H9 (cell line): ENCODE data around the gene ZNF746. TPM values are rescaled to one million over a fixed set of nuclear protein-coding genes. Genes with fewer than 3 reads are reported as not detected.

Experiments
- DNase-seq: peaks from one replicate; pipeline ENCODE4 v3.0.0-alpha.2; 2017
- H2AFZ ChIP-seq: one replicate; pipeline ENCODE4 v1.6.1; 2013; ENCODE audit warnings: mild to moderate bottlenecking, low read length, control low read depth, moderate library complexity
- H2AK5ac ChIP-seq: 2 replicates; pipeline ENCODE4 v1.6.1; 2013; ENCODE audit warnings: low read length, control low read depth, mixed read lengths; ENCODE audit not compliant: insufficient read length
- H2BK120ac ChIP-seq: one replicate; pipeline ENCODE4 v1.6.1; 2013; ENCODE audit warnings: low read depth, mild to moderate bottlenecking, low read length, control low read depth, inconsistent platforms; ENCODE audit not compliant: poor library complexity, severe bottlenecking
- H2BK12ac ChIP-seq: 2 replicates; pipeline ENCODE4 v1.6.1; 2013; ENCODE audit warnings: low read length, control low read depth, mixed read lengths, low read depth; ENCODE audit not compliant: insufficient read length
- H2BK15ac ChIP-seq: 2 replicates; pipeline ENCODE4 v1.6.1; 2013; ENCODE audit warnings: low read depth, low read length, control low read depth
- H2BK20ac ChIP-seq: one replicate; pipeline ENCODE4 v1.6.1; 2013; ENCODE audit warnings: low read depth, mild to moderate bottlenecking, low read length, control low read depth, inconsistent platforms; ENCODE audit not compliant: poor library complexity, severe bottlenecking
- H2BK5ac ChIP-seq: 2 replicates; pipeline ENCODE4 v1.6.1; 2013; ENCODE audit warnings: low read length, control low read depth, mixed read lengths; ENCODE audit not compliant: insufficient read length
- H3K14ac ChIP-seq: 2 replicates; pipeline ENCODE4 v1.6.1; 2013; ENCODE audit warnings: low read length, control low read depth; ENCODE audit not compliant: insufficient read depth
- H3K18ac ChIP-seq: 2 replicates; pipeline ENCODE4 v1.6.1; 2013; ENCODE audit warnings: low read depth, mild to moderate bottlenecking, mixed read lengths, low read length, control low read depth; ENCODE audit not compliant: insufficient read length
- H3K23ac ChIP-seq: 2 replicates; pipeline ENCODE4 v1.6.1; 2013; ENCODE audit warnings: low read length, control low read depth, mixed read lengths, low read depth; ENCODE audit not compliant: insufficient read length
- H3K23me2 ChIP-seq: 2 replicates; pipeline ENCODE4 v1.6.1; 2013; ENCODE audit warnings: low read depth, mild to moderate bottlenecking, mixed read lengths, low read length, control low read depth; ENCODE audit not compliant: insufficient read length, poor library complexity, severe bottlenecking
- H3K27ac ChIP-seq: 2 replicates; pipeline ENCODE4 v1.5.1; 2013; ENCODE audit warnings: low read length, control low read depth, mixed read lengths, low read depth; ENCODE audit not compliant: insufficient read length
- H3K27me3 ChIP-seq: 2 replicates; pipeline ENCODE4 v1.6.1; 2013; ENCODE audit warnings: low read length, control low read depth, inconsistent platforms; ENCODE audit not compliant: insufficient read depth
- H3K4ac ChIP-seq: 2 replicates; pipeline ENCODE4 v1.6.1; 2013; ENCODE audit warnings: low read depth, mild to moderate bottlenecking, control low read depth, inconsistent platforms, low read length, moderate library complexity
- H3K4me1 ChIP-seq: 2 replicates; pipeline ENCODE4 v1.6.1; 2013; ENCODE audit warnings: low read length, control low read depth, inconsistent platforms; ENCODE audit not compliant: insufficient read depth
- H3K4me2 ChIP-seq: 2 replicates; pipeline ENCODE4 v1.6.1; 2013; ENCODE audit warnings: low read length, control low read depth, mixed read lengths; ENCODE audit not compliant: insufficient read length, insufficient read depth
- H3K56ac ChIP-seq: 2 replicates; pipeline ENCODE4 v1.6.1; 2013; ENCODE audit warnings: low read depth, mild to moderate bottlenecking, mixed read lengths, low read length, control low read depth; ENCODE audit not compliant: insufficient read length
- H3K79me1 ChIP-seq: 2 replicates; pipeline ENCODE4 v1.6.1; 2013; ENCODE audit warnings: low read depth, mild to moderate bottlenecking, moderate library complexity, low read length, control low read depth, inconsistent platforms; ENCODE audit not compliant: insufficient read depth, poor library complexity, severe bottlenecking
- H3K79me2 ChIP-seq: 2 replicates; pipeline ENCODE4 v1.6.1; 2013; ENCODE audit warnings: low read length, control low read depth, inconsistent platforms; ENCODE audit not compliant: insufficient read depth
- H3K9ac ChIP-seq: 2 replicates; pipeline ENCODE4 v1.6.1; 2013; ENCODE audit warnings: low read length, control low read depth, mixed read lengths; ENCODE audit not compliant: insufficient read length; ENCODE audit errors: extremely low read depth
- H3K9me3 ChIP-seq: one replicate; pipeline ENCODE4 v1.6.1; 2013; ENCODE audit warnings: low read depth, low read length, inconsistent platforms; ENCODE audit not compliant: control insufficient read depth
- H3T11ph ChIP-seq: one replicate; pipeline ENCODE4 v1.6.1; 2013; ENCODE audit warnings: mild to moderate bottlenecking, low read length, control low read depth, inconsistent platforms
- H4K20me1 ChIP-seq: one replicate; pipeline ENCODE4 v1.6.1; 2013; ENCODE audit not compliant: control insufficient read depth, insufficient read length, insufficient read depth
- H4K5ac ChIP-seq: 2 replicates; pipeline ENCODE4 v1.6.1; 2013; ENCODE audit warnings: low read depth, mild to moderate bottlenecking, mixed read lengths, low read length, control low read depth; ENCODE audit not compliant: insufficient read length
- H4K8ac ChIP-seq: replicated peaks from 2 replicates; pipeline ENCODE4 v1.6.1; 2013; ENCODE audit warnings: low read length, control low read depth, mixed read lengths, low read depth; ENCODE audit not compliant: insufficient read length
- H4K91ac ChIP-seq: 2 replicates; pipeline ENCODE4 v1.6.1; 2013; ENCODE audit warnings: low read depth, mild to moderate bottlenecking, moderate library complexity, mixed read lengths, low read length, control low read depth; ENCODE audit not compliant: insufficient read length
- H3K27ac Mint-ChIP-seq, 3 experiments: 2 replicates in 2 of 3; 3 replicates in 1 of 3; pipeline ENCODE4 v1.8.0; 2020 to 2021; ENCODE audit warnings: mixed read lengths in 3 of 3, mild to moderate bottlenecking in 1 of 3, moderate library complexity in 1 of 3
- H3K27me3 Mint-ChIP-seq: 2 replicates; pipeline ENCODE4 v1.8.0; 2021; ENCODE audit warnings: low read depth, mild to moderate bottlenecking, moderate library complexity, mixed read lengths
- H3K36me3 Mint-ChIP-seq, 3 experiments: 2 replicates in 2 of 3; 3 replicates in 1 of 3; pipeline ENCODE4 v1.8.0; 2020 to 2021; ENCODE audit warnings: low read depth in 3 of 3, mixed read lengths in 3 of 3; ENCODE audit not compliant: insufficient read depth in 1 of 3
- H3K4me1 Mint-ChIP-seq, 2 experiments: 2 replicates each; pipeline ENCODE4 v1.8.0; 2020; ENCODE audit warnings: mixed read lengths in 2 of 2
- H3K4me3 Mint-ChIP-seq, 2 experiments: 2 replicates in 1 of 2; 3 replicates in 1 of 2; pipeline ENCODE4 v1.8.0; 2020 to 2021; ENCODE audit warnings: mild to moderate bottlenecking in 2 of 2, mixed read lengths in 2 of 2, moderate library complexity in 1 of 2
- H3K9me3 Mint-ChIP-seq, 2 experiments: 2 replicates in 1 of 2; 3 replicates in 1 of 2; pipeline ENCODE4 v1.8.0; 2020; ENCODE audit warnings: mild to moderate bottlenecking in 2 of 2, mixed read lengths in 2 of 2, moderate library complexity in 1 of 2
- CTCF ChIP-seq: fragments of 200-600 bp; sonication (generic); conservative IDR thresholded peaks from 3 replicates; pipeline ENCODE4 v1.8.0; 2021; ENCODE audit warnings: antibody characterized with exemption, mild to moderate bottlenecking
- WGBS: extraction: QIAGEN DNeasy Blood & Tissue Kit; methylation state at CpG from one replicate; pipeline ENCODE4 v1.1.7; 2013; ENCODE audit warnings: missing lambda C conversion rate, low lambda C conversion rate, mixed read lengths; ENCODE audit not compliant: insufficient read length; ENCODE audit errors: extremely low coverage; 5-methylcytosine and 5-hydroxymethylcytosine counted together
- total RNA-seq: library from RNA; stranded (reverse); gene quantifications from 2 replicates; pipeline ENCODE4 v1.2.1, GENCODE V29; 2021

ZNF746 gene
- total RNA-seq, 1 experiment from 2014 or later = 26.7 TPM

DNA sequence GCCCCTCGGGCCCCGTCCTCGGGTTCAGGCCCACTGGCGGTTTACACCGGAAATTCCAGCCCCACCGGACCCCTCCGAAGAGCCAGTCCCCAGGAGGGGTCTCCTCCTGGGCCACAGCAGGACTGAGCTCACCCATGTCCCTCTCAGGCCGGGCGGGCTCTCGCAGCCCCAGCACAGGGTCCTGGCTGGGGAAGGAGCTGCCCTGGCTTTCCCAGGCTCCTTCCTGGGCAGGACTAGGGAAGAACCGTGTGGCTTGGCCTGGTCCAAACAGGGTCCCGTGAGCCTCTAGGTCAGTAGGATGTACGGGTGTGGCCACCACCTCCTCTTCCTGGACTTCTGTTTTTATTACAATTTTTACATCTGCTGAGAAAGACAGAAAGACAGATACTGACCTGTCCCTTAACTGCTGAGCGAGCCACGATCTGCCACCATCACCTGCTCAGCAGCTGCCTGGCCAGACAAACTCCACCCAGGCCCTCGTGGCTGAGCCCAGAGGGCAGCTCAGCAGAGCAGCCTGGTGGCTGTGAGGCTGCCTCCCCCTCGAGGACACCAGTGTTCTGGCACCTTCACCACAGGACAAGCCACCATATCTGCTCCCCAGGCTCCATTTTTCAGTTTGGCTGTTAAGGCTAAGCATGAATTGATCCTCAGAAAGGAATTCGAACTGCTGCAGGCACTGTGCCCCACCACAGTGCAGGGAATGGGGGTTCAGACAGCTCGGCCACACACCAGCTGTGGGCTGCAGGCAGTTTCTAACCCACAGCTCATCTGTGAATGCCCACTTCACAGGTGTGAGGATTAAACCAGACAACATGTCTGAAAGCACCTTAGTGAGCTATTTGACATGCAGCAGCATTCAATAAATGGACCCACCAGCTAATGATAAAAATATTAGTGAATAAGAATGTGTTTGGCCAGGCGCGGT lies 22.2 kb downstream of the ZNF746 start:
- Histone ChIP-seq H3K27me3 (no peaks in the 10 kb centered on the region), H4K8ac (no peak overlapping the region), H2BK12ac (no peak overlapping the region), H2BK5ac (no peak overlapping the region), H3K4ac (no peak overlapping the region), H3K4me1 (no peaks in the 10 kb centered on the region; the same call in 1 of the 2 replicates), H2AK5ac (no peak overlapping the region), H3K9me3 (no peaks in the 10 kb centered on the region), H4K5ac (no peak overlapping the region), H2AFZ (no peak overlapping the region), H3K14ac (no peak overlapping the region; the same call in 1 of the 2 replicates), H4K91ac (no peak overlapping the region), H3K79me2 (no peaks in the 10 kb centered on the region), H3K56ac (no peak overlapping the region), H3K79me1 (no peaks in the 10 kb centered on the region), H3T11ph (no peak overlapping the region), H2BK120ac (no peak overlapping the region), H3K23me2 (no peaks in the 10 kb centered on the region), H3K4me2 (no peak overlapping the region), H3K9ac (no peak overlapping the region), H2BK20ac (no peak overlapping the region), H4K20me1 (no peaks in the 10 kb centered on the region), H2BK15ac (no peak overlapping the region), H3K27ac (no peak overlapping the region), H3K18ac (no peak overlapping the region), H3K23ac (no peak overlapping the region)
- Mint-ChIP-seq H3K27ac (no peak overlapping the region), H3K36me3 (peaks cover 62 to 88% (median 80%) of the 10 kb centered on the region in 3 experiments), H3K4me1 (peaks cover 10 to 12% of the 10 kb centered on the region in 2 experiments), H3K9me3 (peaks cover 24 to 34% of the 10 kb centered on the region in 2 experiments), H3K27me3 (peaks cover 2% of the 10 kb centered on the region), H3K4me3 (no peak overlapping the region)
- DNase-seq = no peak
- no CpG with 5 or more reads among the region's 21 CpGs for WGBS
- TF ChIP-seq CTCF = no peak
